Natural killer cell (primary cell): Measurements from ENCODE around the gene CCRL2. TPM values are rescaled to one million over a fixed set of nuclear protein-coding genes. Genes with fewer than 3 reads are reported as not detected.
A peak's percentile ranks its signal among the peaks of the same experiment; 100 is the strongest.

ENCODE experiments used
- ATAC-seq, 3 donors: fragments of 150-1000 bp in 2 of 3; fragments of 200-7000 bp in 1 of 3; cut with Tn5 transposase; 1 replicate in 1 of 3; 2 replicates in 2 of 3; pipeline ENCODE4 v1.10.0; 2021; ENCODE audit warnings: mild to moderate bottlenecking in 2 of 3, moderate library complexity in 2 of 3
- DNase-seq, 2 donors: peaks; one replicate each; pipeline versions ENCODE4 v3.0.0 to v3.0.0-alpha.2; 2013 to 2021; ENCODE audit warnings: mixed read lengths in 1 of 2
- H3K27ac ChIP-seq: one replicate; pipeline ENCODE4 v1.5.1; 2013; ENCODE audit warnings: mild to moderate bottlenecking, low read length
- H3K27me3 ChIP-seq: one replicate; pipeline ENCODE4 v1.6.1; 2013; ENCODE audit warnings: low read length; ENCODE audit not compliant: control insufficient read depth, insufficient read depth
- H3K36me3 ChIP-seq: one replicate; pipeline ENCODE4 v1.6.1; 2013; ENCODE audit warnings: low read length; ENCODE audit not compliant: control insufficient read depth, insufficient read depth
- H3K4me1 ChIP-seq: one replicate; pipeline ENCODE4 v1.6.1; 2013; ENCODE audit warnings: low read length; ENCODE audit not compliant: control insufficient read depth, insufficient read depth
- H3K4me3 ChIP-seq: one replicate; pipeline ENCODE4 v1.5.1; 2013; ENCODE audit warnings: low read length
- H3K9me3 ChIP-seq: one replicate; pipeline ENCODE4 v1.6.1; 2013; ENCODE audit warnings: low read length; ENCODE audit not compliant: control insufficient read depth, insufficient read depth
- H3K27ac Mint-ChIP-seq, 2 donors: one replicate each; pipeline ENCODE4 v1.8.0; 2022; ENCODE audit warnings: mild to moderate bottlenecking in 2 of 2, mixed read lengths in 2 of 2, moderate library complexity in 1 of 2
- H3K27me3 Mint-ChIP-seq, 2 donors: one replicate each; pipeline ENCODE4 v1.8.0; 2022; ENCODE audit warnings: low read depth in 2 of 2, mixed read lengths in 2 of 2
- H3K36me3 Mint-ChIP-seq: one replicate; pipeline ENCODE4 v1.8.0; 2022; ENCODE audit warnings: mixed read lengths
- H3K4me1 Mint-ChIP-seq, 2 donors: one replicate each; pipeline ENCODE4 v1.8.0; 2022; ENCODE audit warnings: mixed read lengths in 2 of 2
- H3K4me3 Mint-ChIP-seq: one replicate; pipeline ENCODE4 v1.8.0; 2022; ENCODE audit warnings: mild to moderate bottlenecking, moderate library complexity, mixed read lengths
- H3K9me3 Mint-ChIP-seq, 2 donors: one replicate each; pipeline ENCODE4 v1.8.0; 2022; ENCODE audit warnings: mixed read lengths in 2 of 2
- CTCF ChIP-seq: fragments of 200-600 bp; IDR thresholded peaks from one replicate; pipeline ENCODE4 v1.8.0; 2022; ENCODE audit warnings: antibody characterized with exemption
- WGBS: methylation state at CpG from one replicate; pipeline ENCODE4 v1.1.7; 2013; ENCODE audit warnings: missing lambda C conversion rate; ENCODE audit not compliant: insufficient coverage; 5-methylcytosine and 5-hydroxymethylcytosine counted together
- intact Hi-C: fragments of 100-400 bp; cut with micrococcal nuclease; formaldehyde crosslinking; loops from one replicate; pipeline ENCODE4 v1.14.2; 2022
- total RNA-seq, 4 donors: library from RNA; stranded (reverse); fragments of 120-200 nt in 1 of 4; gene quantifications; one replicate each; pipeline versions ENCODE4 v1.2.3 to v1.2.4, GENCODE V29; 2013 to 2022

Gene CCRL2
- total RNA-seq, 3 donors from 2014 or later (not counting 1 experiment from before 2014, with no cell fraction given): 3.0 to 4.6 (median 3.8) TPM

- no peaks in the 10 kb centered on the region for H3K9me3 ChIP-seq
- H3K4me1 ChIP-seq: peaks cover 18% of the 10 kb centered on the region
- H3K27ac ChIP-seq: no peak overlapping the region
- no peak overlapping the region for H3K27ac Mint-ChIP-seq
- H3K27me3 Mint-ChIP-seq: peaks cover 0 to 4% of the 10 kb centered on the region in 2 donors
- H3K27me3 ChIP-seq: no peaks in the 10 kb centered on the region
- H3K4me3 Mint-ChIP-seq: no peak overlapping the region
- WGBS: 98% methylated on average over 2 of the region's 2 CpGs
- no peaks in the 10 kb centered on the region for H3K9me3 Mint-ChIP-seq
- peaks cover 10 to 16% of the 10 kb centered on the region in 2 donors for H3K4me1 Mint-ChIP-seq
- no peak overlapping the region for H3K4me3 ChIP-seq
- DNase-seq: no peak
- H3K36me3 ChIP-seq: no peaks in the 10 kb centered on the region
- no peaks in the 10 kb centered on the region for H3K36me3 Mint-ChIP-seq
- no peak for ATAC-seq
- intact Hi-C loops: no loop called here
- no peak for TF ChIP-seq CTCF
These were observed 8.0 kb upstream of the CCRL2 start for GRCh38 chr3:46399098-46399497.

- DNase-seq (no peak), ATAC-seq (no peak)
- WGBS: 51% methylated on average over 2 of the region's 2 CpGs
- Histone ChIP-seq H3K27ac (no peak overlapping the region), H3K36me3 (no peaks in the 10 kb centered on the region), H3K9me3 (no peaks in the 10 kb centered on the region), H3K4me3 (no peak overlapping the region), H3K4me1 (peaks cover 18% of the 10 kb centered on the region), H3K27me3 (no peaks in the 10 kb centered on the region)
- no peak overlapping the region for H3K4me3 Mint-ChIP-seq
- H3K36me3 Mint-ChIP-seq: no peaks in the 10 kb centered on the region
- H3K9me3 Mint-ChIP-seq: no peaks in the 10 kb centered on the region
- H3K4me1 Mint-ChIP-seq: peaks cover 10 to 16% of the 10 kb centered on the region in 2 donors
- H3K27me3 Mint-ChIP-seq: peaks cover 0 to under 1% of the 10 kb centered on the region in 2 donors
- intact Hi-C loops: no loop called here
- no peak overlapping the region for H3K27ac Mint-ChIP-seq
- TF ChIP-seq CTCF: no peak
These were observed 7.5 kb upstream of the CCRL2 start for GRCh38 chr3:46399557-46399956.

DNA sequence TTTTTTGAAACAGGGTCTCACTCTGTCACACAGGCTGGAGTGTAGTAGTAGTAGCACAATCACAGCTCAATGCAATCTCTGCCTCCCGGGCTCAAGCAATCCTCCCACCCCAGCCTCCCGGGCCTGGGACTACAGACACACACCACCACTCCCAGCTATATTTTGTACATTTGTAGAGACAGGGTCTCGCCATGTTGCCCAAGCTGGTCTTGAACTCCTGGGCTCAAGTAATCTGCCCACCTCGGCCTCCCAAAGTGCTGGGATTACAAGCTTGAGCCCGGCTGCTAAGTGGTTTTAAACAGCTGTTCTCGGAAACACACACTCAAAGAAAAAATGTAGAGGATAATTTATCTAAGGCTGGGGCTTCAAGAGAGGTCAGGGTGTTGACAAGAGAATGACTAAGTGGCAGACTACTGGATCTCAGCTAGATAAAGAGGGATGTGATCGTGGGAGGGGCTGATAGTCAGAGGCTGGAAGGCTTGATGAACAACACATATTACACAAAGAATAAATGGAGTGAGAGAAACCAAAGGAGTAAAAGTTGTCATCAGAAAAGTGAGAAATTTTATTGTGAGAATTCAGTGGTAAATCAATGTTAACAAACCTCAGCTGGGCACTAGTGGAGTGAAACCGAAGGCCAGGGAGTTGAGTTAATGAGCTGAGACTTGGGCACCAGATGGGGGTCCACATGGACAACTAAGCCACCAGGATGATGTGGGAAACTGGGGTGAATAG lies 6.9 kb upstream of the CCRL2 start:
- WGBS: 94% methylated on average over 8 of the region's 8 CpGs
- Histone ChIP-seq H3K9me3 (no peaks in the 10 kb centered on the region), H3K4me1 (peaks cover 18% of the 10 kb centered on the region), H3K4me3 (no peak overlapping the region), H3K36me3 (no peaks in the 10 kb centered on the region), H3K27ac (no peak overlapping the region), H3K27me3 (no peaks in the 10 kb centered on the region)
- Mint-ChIP-seq H3K4me1 (peaks cover 10 to 16% of the 10 kb centered on the region in 2 donors), H3K4me3 (no peak overlapping the region), H3K9me3 (no peaks in the 10 kb centered on the region), H3K27ac (no peak overlapping the region), H3K27me3 (no peaks in the 10 kb centered on the region), H3K36me3 (no peaks in the 10 kb centered on the region)
- ATAC-seq: peak in 1 of 3 donors; percentile 24
- intact Hi-C loops: no loop called here
- no peak for TF ChIP-seq CTCF
- DNase-seq: no peak

GRCh38 chr3:46400846-46401245 lies 6.2 kb upstream of the CCRL2 start:
- H3K4me1 ChIP-seq: peaks cover 13% of the 10 kb centered on the region
- no peak for DNase-seq
- H3K36me3 ChIP-seq: no peaks in the 10 kb centered on the region
- no peak overlapping the region for H3K27ac Mint-ChIP-seq
- H3K9me3 Mint-ChIP-seq: no peaks in the 10 kb centered on the region
- peaks cover 10 to 12% of the 10 kb centered on the region in 2 donors for H3K4me1 Mint-ChIP-seq
- TF ChIP-seq CTCF: no peak
- no peaks in the 10 kb centered on the region for H3K9me3 ChIP-seq
- H3K4me3 ChIP-seq: no peak overlapping the region
- intact Hi-C loops: no loop called here
- no peaks in the 10 kb centered on the region for H3K36me3 Mint-ChIP-seq
- no peaks in the 10 kb centered on the region for H3K27me3 Mint-ChIP-seq
- no peaks in the 10 kb centered on the region for H3K27me3 ChIP-seq
- ATAC-seq: no peak
- H3K4me3 Mint-ChIP-seq: no peak overlapping the region
- WGBS: 92% methylated on average over 5 of the region's 5 CpGs
- H3K27ac ChIP-seq: no peak overlapping the region
